Esophagus muscularis mucosa (tissue), 4 donors: ENCODE data around the gene MSANTD1. TPM values are rescaled to one million over a fixed set of nuclear protein-coding genes. Genes with fewer than 3 reads are reported as not detected.

ENCODE experiments used
- DNase-seq: peaks from one replicate; pipeline ENCODE4 v3.0.0-alpha.2; 2017; ENCODE audit errors: extremely low spot score
- H3K27ac ChIP-seq, 4 donors: fragments of 200-600 bp; sonication (generic); replicated peaks in 1 of 4; 1 replicate in 3 of 4; 2 replicates in 1 of 4; pipeline ENCODE4 v1.5.1; 2016 to 2019; ENCODE audit warnings: mild to moderate bottlenecking in 1 of 4
- H3K27me3 ChIP-seq, 4 donors: fragments of 200-600 bp; sonication (generic); one replicate each; pipeline versions ENCODE4 v1.5.1 to v1.6.0; 2016 to 2019
- H3K36me3 ChIP-seq, 4 donors: fragments of 200-600 bp; sonication (generic); one replicate each; pipeline ENCODE4 v1.5.1; 2016 to 2019
- H3K4me1 ChIP-seq, 4 donors: fragments of 200-600 bp; sonication (generic); one replicate each; pipeline ENCODE4 v1.5.1; 2016 to 2019
- H3K4me3 ChIP-seq, 4 donors: fragments of 200-600 bp; sonication (generic); 1 replicate in 2 of 4; 2 replicates in 2 of 4; pipeline ENCODE4 v1.5.1; 2016 to 2019; ENCODE audit warnings: mild to moderate bottlenecking in 4 of 4, moderate library complexity in 1 of 4
- H3K9me3 ChIP-seq, 4 donors: fragments of 200-600 bp; sonication (generic); 1 replicate in 3 of 4; 2 replicates in 1 of 4; pipeline ENCODE4 v1.5.1; 2016 to 2019
- CTCF ChIP-seq, 3 experiments: fragments of 200-600 bp in 2 of 3; fragments of 450-650 bp in 1 of 3; sonication (generic) in 2 of 3; IDR thresholded peaks; one replicate each; pipeline ENCODE4 v1.5.1; 2017 to 2019; ENCODE audit warnings: antibody characterized with exemption in 3 of 3, mild to moderate bottlenecking in 2 of 3, moderate library complexity in 1 of 3
- EP300 ChIP-seq: sonication (generic); formaldehyde crosslinking; IDR thresholded peaks from one replicate; pipeline ENCODE4 v1.6.1; 2017; ENCODE audit warnings: antibody characterized with exemption
- POLR2A ChIP-seq: fragments of 450-650 bp; IDR thresholded peaks from one replicate; pipeline ENCODE4 v1.6.1; 2017; ENCODE audit warnings: antibody characterized with exemption, moderate library complexity, mild to moderate bottlenecking, low read depth
- POLR2AphosphoS5 ChIP-seq, 2 donors: sonication (generic); formaldehyde crosslinking; IDR thresholded peaks; one replicate each; pipeline ENCODE4 v1.6.1; 2017; ENCODE audit warnings: antibody characterized with exemption in 2 of 2
- WGBS: methylation state at CpG from one replicate; pipeline ENCODE4 v1.1.5; 2018; 5-methylcytosine and 5-hydroxymethylcytosine counted together
- intact Hi-C: fragments of 100-400 bp; cut with DNase I; formaldehyde crosslinking; loops from one replicate; pipeline ENCODE4 v1.15.1; 2023
- total RNA-seq, 4 donors: library from RNA; depleted of rRNA; stranded (reverse); fragments of >200 nt; gene quantifications; one replicate each; pipeline versions ENCODE4 v1.1.0 to v1.2.1, GENCODE V29; 2016

Gene MSANTD1
- total RNA-seq, 4 donors from 2014 or later = 0.06 to 0.83 (median 0.40) TPM

DNA sequence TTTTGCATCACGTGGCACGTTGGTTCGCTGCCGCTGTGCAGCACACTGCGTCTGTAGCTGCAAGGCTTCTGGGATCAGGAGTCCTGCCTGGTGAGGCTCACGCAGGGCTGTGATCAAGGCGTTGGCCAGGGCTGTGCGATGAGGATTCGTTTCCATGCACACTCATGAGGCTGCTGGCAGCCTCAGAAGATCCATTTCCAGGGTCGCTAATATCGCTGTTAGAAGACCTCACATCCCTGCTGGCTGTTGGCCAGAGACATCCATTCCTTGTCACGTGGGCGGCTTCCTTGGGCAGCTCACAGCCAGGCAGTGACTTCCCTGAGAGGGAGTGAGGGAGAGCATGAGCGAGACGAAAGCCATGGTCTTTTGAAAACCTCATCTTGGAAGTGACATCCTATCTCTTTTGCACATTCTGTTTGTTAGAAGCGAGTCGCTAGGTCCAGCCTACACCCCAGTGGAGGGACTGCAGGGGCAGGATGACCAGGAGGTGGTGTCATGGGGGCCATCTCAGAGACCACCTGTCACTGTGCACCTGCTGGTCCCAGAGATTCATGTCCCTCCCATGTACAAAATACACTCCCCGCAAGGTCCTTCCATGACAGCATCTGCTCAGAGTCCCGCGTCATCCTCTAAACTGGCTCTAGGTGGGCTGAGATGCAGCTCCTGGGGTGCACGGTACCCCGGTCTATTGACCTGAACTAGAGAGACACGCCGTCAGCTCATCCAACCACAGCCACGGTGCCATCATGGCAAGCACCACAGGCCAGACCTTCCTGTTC lies 56.1 kb downstream of the MSANTD1 start:
- Histone ChIP-seq H3K27me3 (no peaks in the 10 kb centered on the region), H3K4me3 (peak overlapping the region; percentile 22 to 41 (median 36)), H3K27ac (peak overlapping the region in 2 of 4 donors; percentile 24 to 46), H3K4me1 (peaks cover 24 to 84% (median 58%) of the 10 kb centered on the region in 4 donors), H3K9me3 (no peaks in the 10 kb centered on the region), H3K36me3 (no peaks in the 10 kb centered on the region)
- DNase-seq = no peak
- TF ChIP-seq EP300 (no peak), POLR2A (no peak), POLR2AphosphoS5 (IDR thresholded peaks at IDR 0.05) (peak in 1 of 2 donors; percentile 37), CTCF (IDR thresholded peaks at IDR 0.05) (no peak)
- WGBS = 48% methylated on average over 13 of the region's 25 CpGs
- intact Hi-C loops = no loop called here

GRCh38 chr4:3305610-3306371 lies 56.8 kb downstream of the MSANTD1 start:
- intact Hi-C loops = no loop called here
- DNase-seq = no peak

More at GRCh38 chr4:3305610-3306371, 56.8 kb downstream of the MSANTD1 start:
- Histone ChIP-seq H3K4me1 (peaks cover 23 to 78% (median 53%) of the 10 kb centered on the region in 4 donors), H3K27ac (peak overlapping the region in 2 of 4 donors; percentile 34 to 46), H3K9me3 (no peaks in the 10 kb centered on the region), H3K27me3 (no peaks in the 10 kb centered on the region), H3K36me3 (no peaks in the 10 kb centered on the region), H3K4me3 (no peak overlapping the region)
- peak in 1 of 2 donors; percentile 51 for TF ChIP-seq POLR2AphosphoS5 (IDR thresholded peaks at IDR 0.05)
- no peak for TF ChIP-seq CTCF (IDR thresholded peaks at IDR 0.05)
- 75% methylated on average over 8 of the region's 9 CpGs for WGBS

Other genes with a start within 250 kb of the MSANTD1 start
- not detected for gene HTT-AS, start 174.6 kb upstream of the MSANTD1 start, total RNA-seq
- gene HTT, start 174.5 kb upstream of the MSANTD1 start, total RNA-seq = 10 to 100 TPM; 30.2 to 65.7 (median 49.3) TPM
- gene RGS12, start 43.9 kb downstream of the MSANTD1 start, total RNA-seq = 10 to 100 TPM; 16.2 to 23.0 (median 19.2) TPM
- 1 to 10 TPM in 1 of 4 donors, under 1 TPM in 1, not detected in 2; 0.52 to 2.3 TPM for gene HGFAC, start 192.8 kb downstream of the MSANTD1 start, total RNA-seq
- gene DOK7, start 214.1 kb downstream of the MSANTD1 start, total RNA-seq = 1 to 10 TPM in 3 of 4 donors, under 1 TPM in 1; 0.50 to 1.7 (median 1.4) TPM